Esophagus muscularis mucosa (tissue), 4 donors: Measurements from ENCODE around the gene SELENON. TPM values are rescaled to one million over a fixed set of nuclear protein-coding genes. Genes with fewer than 3 reads are reported as not detected.

ENCODE experiments used
- DNase-seq: peaks from one replicate; pipeline ENCODE4 v3.0.0-alpha.2; 2017; ENCODE audit errors: extremely low spot score
- H3K27ac ChIP-seq, 4 donors: fragments of 200-600 bp; sonication (generic); replicated peaks in 1 of 4; 1 replicate in 3 of 4; 2 replicates in 1 of 4; pipeline ENCODE4 v1.5.1; 2016 to 2019; ENCODE audit warnings: mild to moderate bottlenecking in 1 of 4
- H3K27me3 ChIP-seq, 4 donors: fragments of 200-600 bp; sonication (generic); one replicate each; pipeline versions ENCODE4 v1.5.1 to v1.6.0; 2016 to 2019
- H3K36me3 ChIP-seq, 4 donors: fragments of 200-600 bp; sonication (generic); one replicate each; pipeline ENCODE4 v1.5.1; 2016 to 2019
- H3K4me1 ChIP-seq, 4 donors: fragments of 200-600 bp; sonication (generic); one replicate each; pipeline ENCODE4 v1.5.1; 2016 to 2019
- H3K4me3 ChIP-seq, 4 donors: fragments of 200-600 bp; sonication (generic); 1 replicate in 2 of 4; 2 replicates in 2 of 4; pipeline ENCODE4 v1.5.1; 2016 to 2019; ENCODE audit warnings: mild to moderate bottlenecking in 4 of 4, moderate library complexity in 1 of 4
- H3K9me3 ChIP-seq, 4 donors: fragments of 200-600 bp; sonication (generic); 1 replicate in 3 of 4; 2 replicates in 1 of 4; pipeline ENCODE4 v1.5.1; 2016 to 2019
- CTCF ChIP-seq, 3 experiments: fragments of 200-600 bp in 2 of 3; fragments of 450-650 bp in 1 of 3; sonication (generic) in 2 of 3; IDR thresholded peaks; one replicate each; pipeline ENCODE4 v1.5.1; 2017 to 2019; ENCODE audit warnings: antibody characterized with exemption in 3 of 3, mild to moderate bottlenecking in 2 of 3, moderate library complexity in 1 of 3
- EP300 ChIP-seq: sonication (generic); formaldehyde crosslinking; IDR thresholded peaks from one replicate; pipeline ENCODE4 v1.6.1; 2017; ENCODE audit warnings: antibody characterized with exemption
- POLR2A ChIP-seq: fragments of 450-650 bp; IDR thresholded peaks from one replicate; pipeline ENCODE4 v1.6.1; 2017; ENCODE audit warnings: antibody characterized with exemption, moderate library complexity, mild to moderate bottlenecking, low read depth
- POLR2AphosphoS5 ChIP-seq, 2 donors: sonication (generic); formaldehyde crosslinking; IDR thresholded peaks; one replicate each; pipeline ENCODE4 v1.6.1; 2017; ENCODE audit warnings: antibody characterized with exemption in 2 of 2
- WGBS: methylation state at CpG from one replicate; pipeline ENCODE4 v1.1.5; 2018; 5-methylcytosine and 5-hydroxymethylcytosine counted together
- intact Hi-C: fragments of 100-400 bp; cut with DNase I; formaldehyde crosslinking; loops from one replicate; pipeline ENCODE4 v1.15.1; 2023
- total RNA-seq, 4 donors: library from RNA; depleted of rRNA; stranded (reverse); fragments of >200 nt; gene quantifications; one replicate each; pipeline versions ENCODE4 v1.1.0 to v1.2.1, GENCODE V29; 2016

SELENON gene
- total RNA-seq, 4 donors from 2014 or later: 35.3 to 75.1 (median 50.5) TPM

DNA sequence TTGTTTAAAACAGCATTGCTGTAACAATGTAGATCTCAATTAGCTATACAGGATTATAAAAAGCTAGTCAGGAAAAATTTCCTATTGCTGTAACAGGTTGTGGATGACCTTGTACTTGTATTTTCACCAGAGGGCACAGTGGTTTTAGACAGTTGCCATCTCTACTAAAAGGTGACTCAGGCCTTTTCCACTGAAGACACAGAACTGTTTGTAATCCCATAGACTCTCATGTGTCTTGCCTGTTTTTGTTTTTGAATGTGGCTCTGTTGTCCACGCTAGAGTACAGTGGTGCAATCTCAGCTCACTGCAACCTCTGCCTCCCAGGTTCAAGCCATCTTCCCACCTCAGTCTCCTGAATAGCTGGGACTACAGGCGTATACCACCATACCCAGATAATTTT is 25.6 kb downstream of the SELENON start:
- 100% methylated on average over 2 of the region's 2 CpGs for WGBS
- no peak for DNase-seq
- intact Hi-C loops: no loop called here
- Histone ChIP-seq H3K4me1 (peaks cover 17 to 48% (median 33%) of the 10 kb centered on the region in 4 donors), H3K9me3 (no peaks in the 10 kb centered on the region), H3K27me3 (no peaks in the 10 kb centered on the region), H3K4me3 (no peak overlapping the region), H3K36me3 (peaks cover 47 to 64% (median 51%) of the 10 kb centered on the region in 4 donors), H3K27ac (no peak overlapping the region)
- TF ChIP-seq POLR2AphosphoS5 (IDR thresholded peaks at IDR 0.05): no peak
- TF ChIP-seq EP300: no peak

DNA sequence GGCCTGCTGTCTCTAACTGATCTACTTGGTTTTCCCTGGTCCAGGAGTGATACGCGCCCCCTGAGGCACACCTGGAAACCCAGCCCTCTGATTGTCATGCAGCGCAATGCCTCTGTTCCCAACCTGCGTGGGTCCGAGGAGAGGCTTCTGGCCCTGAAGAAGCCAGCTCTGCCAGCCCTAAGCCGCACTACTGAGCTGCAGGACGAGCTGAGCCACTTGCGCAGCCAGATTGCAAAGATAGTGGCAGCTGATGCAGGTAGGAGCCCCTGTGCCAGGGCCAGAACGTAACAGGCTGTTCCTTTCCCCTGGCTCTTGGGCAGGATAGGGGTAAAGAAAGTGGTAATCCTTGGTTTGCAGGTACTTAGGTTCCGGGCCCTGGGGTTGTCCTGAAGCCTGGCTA is 26.6 kb downstream of the SELENON start:
- 96% methylated on average over 4 of the region's 10 CpGs for WGBS

DNA sequence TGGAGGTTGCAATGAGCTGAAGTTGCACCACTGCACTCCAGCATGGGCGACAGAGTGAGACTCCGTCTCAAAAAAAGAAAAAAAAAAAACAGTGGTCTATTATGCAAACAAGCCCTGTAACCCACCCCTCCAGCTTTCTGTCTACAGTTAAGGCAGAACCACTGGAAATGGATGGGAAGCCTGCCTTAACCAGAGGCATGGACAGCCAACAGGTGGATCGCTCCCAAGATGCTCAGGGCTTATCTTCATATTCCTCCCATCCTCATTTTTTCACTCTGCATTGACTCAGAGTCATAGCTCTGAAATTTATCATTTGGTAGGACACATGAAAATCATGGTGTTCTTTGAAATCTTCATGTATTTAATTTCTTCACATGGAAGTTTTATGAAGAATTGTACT is 28.5 kb downstream of the SELENON start:
- TF ChIP-seq POLR2AphosphoS5 (IDR thresholded peaks at IDR 0.05) (no peak), POLR2A (no peak), CTCF (IDR thresholded peaks at IDR 0.05) (no peak), EP300 (no peak)
- WGBS: 54% methylated on average over 3 of the region's 3 CpGs

More for the DNA sequence above, 26.6 kb downstream of the SELENON start:
- H3K27me3 ChIP-seq: no peaks in the 10 kb centered on the region
- intact Hi-C loops: no loop called here
- no peak overlapping the region for H3K27ac ChIP-seq
- peaks cover 57 to 74% (median 61%) of the 10 kb centered on the region in 4 donors for H3K36me3 ChIP-seq
- H3K9me3 ChIP-seq: no peaks in the 10 kb centered on the region
- no peak for DNase-seq
- no peak overlapping the region for H3K4me3 ChIP-seq
- TF ChIP-seq CTCF (IDR thresholded peaks at IDR 0.05): no peak
- TF ChIP-seq EP300: no peak
- peaks cover 9 to 38% (median 23%) of the 10 kb centered on the region in 4 donors for H3K4me1 ChIP-seq

DNA sequence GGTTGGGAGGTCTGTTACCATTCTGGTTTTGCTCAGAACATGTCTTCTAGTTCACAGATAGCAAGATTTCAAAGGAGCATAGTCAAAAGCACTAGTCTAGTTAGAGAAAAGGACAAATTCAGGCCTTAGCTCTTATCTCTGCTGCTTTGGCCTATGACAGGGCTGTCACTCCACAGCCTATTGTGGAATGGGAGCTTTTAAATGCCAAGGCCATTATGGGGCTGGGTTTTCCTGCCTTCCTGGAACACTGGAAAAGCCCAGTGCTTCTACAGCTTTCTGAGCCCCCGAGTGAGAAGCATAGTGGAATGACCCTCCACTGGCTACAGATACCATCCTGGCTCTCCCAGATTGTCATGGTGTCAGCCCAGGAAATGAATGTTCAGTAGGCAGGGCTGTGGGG is 29.1 kb downstream of the SELENON start:
- no peak for DNase-seq
- intact Hi-C loops: no loop called here
- Histone ChIP-seq H3K9me3 (no peaks in the 10 kb centered on the region), H3K36me3 (peaks cover 79 to 90% (median 85%) of the 10 kb centered on the region in 4 donors), H3K27ac (no peak overlapping the region), H3K4me1 (peaks cover 0 to 16% (median 9%) of the 10 kb centered on the region in 4 donors), H3K27me3 (no peaks in the 10 kb centered on the region), H3K4me3 (no peak overlapping the region)
- TF ChIP-seq POLR2A (no peak), CTCF (IDR thresholded peaks at IDR 0.05) (no peak), POLR2AphosphoS5 (IDR thresholded peaks at IDR 0.05) (no peak), EP300 (no peak)
- WGBS: 71% methylated on average over 1 of the region's 1 CpG

More for the DNA sequence above, 28.5 kb downstream of the SELENON start:
- Histone ChIP-seq H3K9me3 (no peaks in the 10 kb centered on the region), H3K4me3 (no peak overlapping the region), H3K36me3 (peaks cover 76 to 90% (median 80%) of the 10 kb centered on the region in 4 donors), H3K27me3 (no peaks in the 10 kb centered on the region), H3K27ac (no peak overlapping the region), H3K4me1 (peaks cover 0 to 21% (median 9%) of the 10 kb centered on the region in 4 donors)
- DNase-seq: no peak
- intact Hi-C loops: no loop called here

DNA sequence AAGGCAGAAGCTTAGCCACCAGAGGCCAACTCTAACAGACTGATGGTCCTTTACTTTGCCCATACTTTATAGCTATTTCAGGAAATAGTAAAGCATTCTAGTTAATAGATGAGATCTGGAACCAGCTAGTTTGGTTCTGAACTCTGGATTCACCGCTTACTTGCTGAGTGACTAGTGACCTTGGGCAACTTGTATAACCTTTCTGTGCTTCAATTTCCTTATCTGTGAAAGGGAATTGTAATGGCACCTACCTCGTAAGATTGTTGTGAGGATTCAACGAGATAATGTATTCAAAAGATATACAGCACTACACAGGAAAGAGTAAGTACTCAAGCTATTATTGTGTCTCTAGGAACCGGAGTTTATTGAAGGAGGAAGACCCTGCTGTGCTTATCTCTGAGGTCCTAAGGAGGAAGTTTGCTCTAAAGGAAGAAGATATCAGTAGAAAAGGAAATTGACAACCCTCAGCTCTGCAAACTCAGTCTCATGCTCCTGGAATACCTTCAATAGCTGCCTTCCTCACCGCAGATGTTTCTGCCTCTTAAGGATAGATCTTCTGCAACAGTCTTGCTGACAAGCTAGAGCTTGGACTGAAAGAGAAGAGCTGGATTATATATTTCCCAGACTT is 31.7 kb downstream of the SELENON start:
- TF ChIP-seq CTCF (IDR thresholded peaks at IDR 0.05) (no peak), POLR2A (no peak), EP300 (no peak), POLR2AphosphoS5 (IDR thresholded peaks at IDR 0.05) (no peak)
- H3K36me3 ChIP-seq: peaks cover 71 to 83% (median 76%) of the 10 kb centered on the region in 4 donors
- H3K9me3 ChIP-seq: no peaks in the 10 kb centered on the region
- no peak overlapping the region for H3K27ac ChIP-seq
- no peaks in the 10 kb centered on the region for H3K27me3 ChIP-seq
- intact Hi-C loops: no loop called here
- DNase-seq: no peak
- H3K4me3 ChIP-seq: no peak overlapping the region
- 62% methylated on average over 5 of the region's 5 CpGs for WGBS
- peaks cover 0 to 4% (median 0%) of the 10 kb centered on the region in 4 donors for H3K4me1 ChIP-seq
